HS-27A (cell line): ENCODE results near the gene UNKL.

ENCODE experiments used
- DNase-seq: peaks from one replicate; pipeline ENCODE4 v3.0.0-alpha.2; 2012; ENCODE audit warnings: low read depth, missing footprints

Gene UNKL

DNA sequence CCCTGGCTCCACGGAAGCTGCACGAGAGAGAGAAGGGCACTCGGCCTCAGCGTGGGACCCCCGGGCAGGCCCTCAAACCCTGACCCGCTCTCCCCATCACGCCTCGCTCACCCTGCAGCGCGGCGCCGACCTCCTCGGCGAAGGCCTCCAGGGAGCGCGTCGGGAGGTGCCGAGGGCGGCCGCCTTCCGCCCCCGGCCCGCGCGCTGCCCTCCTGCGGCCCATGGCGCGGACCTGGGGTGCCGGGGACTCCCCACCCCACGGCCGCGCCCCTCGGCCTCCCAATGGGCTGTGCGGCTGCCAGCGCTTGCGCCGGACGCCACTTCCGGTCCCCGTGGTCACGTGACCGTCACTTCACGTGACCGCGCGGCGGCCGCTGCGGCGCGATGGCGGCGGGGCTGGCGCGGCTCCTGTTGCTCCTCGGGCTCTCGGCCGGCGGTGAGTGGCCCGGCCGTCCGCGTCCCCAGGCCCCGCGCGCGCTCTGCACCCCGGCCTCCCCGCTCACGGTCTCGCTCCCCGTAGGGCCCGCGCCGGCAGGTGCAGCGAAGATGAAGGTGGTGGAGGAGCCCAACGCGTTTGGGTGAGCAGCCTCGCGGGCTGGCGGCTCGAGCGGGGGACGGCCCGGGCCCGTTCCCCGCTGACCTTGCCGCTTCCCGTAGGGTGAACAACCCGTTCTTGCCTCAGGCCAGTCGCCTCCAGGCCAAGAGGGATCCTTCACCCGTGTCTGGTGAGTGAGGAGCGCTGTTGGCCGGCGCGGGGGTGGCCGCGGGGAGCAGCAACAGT is 62.7 kb downstream of the UNKL start, which contains the start of the genes GNPTG and TSR3:
Gene GNPTG, plus strand, starts transcription at position 350 of the 781 bp plus-strand sequence. Its CDS starts 35 bp downstream, at position 385.
Gene TSR3, minus strand, starts transcription at position 297 of the 781 bp plus-strand sequence. Its CDS starts 74 bp downstream, at position 223.
- DNase-seq: peak; percentile 29

DNA sequence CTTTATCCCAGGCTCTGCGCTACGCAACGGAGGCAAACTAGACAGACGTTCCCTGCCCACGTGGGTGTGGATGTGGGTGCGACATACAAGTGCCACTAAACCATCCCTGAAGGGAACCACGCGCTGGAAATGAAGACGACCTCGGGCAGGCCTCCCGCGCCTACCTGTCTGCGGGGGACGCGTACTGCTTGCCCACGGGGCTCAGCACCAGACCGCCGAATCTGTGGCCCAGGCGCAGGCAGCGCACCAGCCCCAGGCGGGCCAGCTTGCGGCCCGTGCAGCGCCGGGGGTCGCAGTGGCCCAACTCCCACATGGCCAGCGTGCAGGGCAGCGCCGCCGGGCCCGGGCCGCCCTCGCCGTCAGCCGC is 63.3 kb downstream of the UNKL start:
- no peak for DNase-seq

DNA sequence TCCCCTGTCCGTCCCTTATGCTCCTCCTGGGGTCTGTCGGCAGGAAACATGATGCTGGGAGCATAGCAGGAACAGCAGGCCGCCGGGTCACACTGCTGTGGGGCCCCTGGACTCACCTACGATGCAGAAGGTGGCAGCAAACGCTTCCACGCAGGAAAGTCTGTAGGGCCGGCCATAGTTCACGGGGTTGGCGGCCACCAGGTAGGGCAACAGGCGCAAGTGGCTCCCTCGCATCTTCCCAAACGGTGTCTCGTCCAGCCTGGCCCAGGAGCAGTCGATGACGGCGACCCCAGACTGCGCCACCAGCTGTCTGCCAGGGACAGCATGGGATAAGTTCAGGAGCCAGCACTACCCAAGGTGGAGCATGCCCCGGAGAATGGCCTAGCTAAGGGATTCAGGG is 63.8 kb downstream of the UNKL start:
- DNase-seq: no peak

DNA sequence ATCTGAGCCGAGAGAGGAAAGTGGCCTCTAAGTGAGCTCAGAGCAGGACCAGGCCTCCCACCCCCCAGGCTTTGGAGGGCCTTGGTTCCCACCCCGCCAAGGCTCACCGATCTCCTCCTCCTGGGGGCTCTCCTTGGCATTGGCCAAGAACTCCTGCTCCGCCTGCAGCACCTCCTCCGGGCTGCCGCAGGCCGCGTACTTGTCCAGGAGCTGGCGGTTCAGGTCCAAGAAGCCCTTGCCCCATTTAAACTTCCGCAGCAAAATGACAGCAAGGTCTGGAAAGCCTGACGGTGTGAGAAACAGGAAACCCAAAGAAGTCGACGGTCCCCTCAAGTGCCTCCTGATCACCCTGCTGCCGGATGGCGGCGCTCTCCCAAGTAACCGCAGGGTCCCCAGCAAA is 64.6 kb downstream of the UNKL start:
- DNase-seq: no peak

DNA sequence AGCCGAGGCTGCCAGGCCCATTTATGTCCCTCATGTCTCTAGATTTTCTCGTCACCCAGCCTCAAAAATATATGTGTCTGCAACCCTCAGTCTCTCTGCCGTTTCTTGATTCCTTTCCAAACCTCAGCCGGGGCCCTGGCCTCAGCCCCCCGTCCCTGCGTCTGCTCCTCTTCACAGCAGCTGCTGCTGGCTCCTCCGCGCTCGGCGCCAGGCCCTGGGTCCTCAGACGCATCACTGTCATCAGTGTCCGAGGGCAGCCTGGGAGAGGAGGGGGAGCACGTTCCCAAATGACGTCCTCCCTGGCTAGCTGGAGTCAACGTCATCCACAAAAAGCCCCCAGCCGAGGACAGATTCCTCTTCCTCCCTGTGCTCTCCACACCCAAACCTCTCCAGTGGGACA is 65.2 kb downstream of the UNKL start:
- DNase-seq: no peak

DNA sequence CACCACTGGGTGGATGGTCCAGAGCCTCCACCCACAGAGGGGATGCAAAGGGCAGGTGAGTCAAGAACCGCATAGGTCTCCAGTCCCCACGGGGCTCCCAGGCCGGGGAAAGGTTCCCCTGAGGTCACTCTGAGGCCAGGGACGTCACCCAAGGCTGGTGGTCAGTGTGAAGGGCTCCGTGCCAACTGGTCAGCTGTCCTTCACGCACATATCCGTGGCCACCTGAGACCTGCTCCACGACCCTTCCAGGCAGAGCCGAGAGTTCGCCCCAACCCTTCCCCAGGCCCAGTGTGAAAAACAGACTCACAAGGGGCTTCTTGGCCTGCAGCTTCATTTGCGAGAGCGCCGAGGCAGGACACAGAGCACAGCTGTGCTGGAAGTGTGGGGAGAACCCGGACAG is 65.6 kb downstream of the UNKL start:
- no peak for DNase-seq

DNA sequence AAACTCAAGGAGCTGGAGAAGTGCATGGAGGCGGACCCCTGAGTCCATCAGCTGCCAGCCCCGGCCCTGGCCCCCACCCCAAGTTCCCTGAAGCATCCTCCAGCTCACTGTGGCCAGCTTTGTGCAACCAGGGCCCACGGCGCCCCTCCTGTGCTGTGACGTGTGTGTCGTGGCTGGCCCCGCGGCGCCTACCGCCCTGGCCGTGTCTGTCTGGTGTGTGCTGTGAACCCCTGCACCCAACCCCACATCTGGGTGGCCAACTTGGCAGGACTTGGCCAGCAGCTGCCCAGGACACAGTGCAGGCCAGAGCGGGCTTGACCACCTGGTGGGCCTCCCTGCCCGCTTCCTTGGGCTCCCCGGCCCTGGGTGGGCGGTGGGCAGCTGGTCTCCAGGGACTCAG is 66.1 kb downstream of the UNKL start:
- DNase-seq: no peak

DNA sequence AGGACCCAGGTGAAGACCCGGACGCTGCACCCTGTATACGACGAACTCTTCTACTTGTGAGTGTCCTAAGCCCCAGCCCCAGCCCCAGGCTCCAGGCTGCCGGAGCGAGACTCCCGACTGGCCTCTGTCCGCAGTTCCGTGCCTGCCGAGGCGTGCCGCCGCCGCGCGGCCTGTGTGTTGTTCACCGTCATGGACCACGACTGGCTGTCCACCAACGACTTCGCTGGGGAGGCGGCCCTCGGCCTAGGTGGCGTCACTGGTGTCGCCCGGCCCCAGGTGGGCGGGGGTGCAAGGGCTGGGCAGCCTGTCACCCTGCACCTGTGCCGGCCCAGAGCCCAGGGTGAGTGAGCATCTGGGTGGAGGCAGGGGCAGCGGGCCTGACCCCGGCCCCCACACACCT is 66.5 kb downstream of the UNKL start:
- no peak for DNase-seq

DNA sequence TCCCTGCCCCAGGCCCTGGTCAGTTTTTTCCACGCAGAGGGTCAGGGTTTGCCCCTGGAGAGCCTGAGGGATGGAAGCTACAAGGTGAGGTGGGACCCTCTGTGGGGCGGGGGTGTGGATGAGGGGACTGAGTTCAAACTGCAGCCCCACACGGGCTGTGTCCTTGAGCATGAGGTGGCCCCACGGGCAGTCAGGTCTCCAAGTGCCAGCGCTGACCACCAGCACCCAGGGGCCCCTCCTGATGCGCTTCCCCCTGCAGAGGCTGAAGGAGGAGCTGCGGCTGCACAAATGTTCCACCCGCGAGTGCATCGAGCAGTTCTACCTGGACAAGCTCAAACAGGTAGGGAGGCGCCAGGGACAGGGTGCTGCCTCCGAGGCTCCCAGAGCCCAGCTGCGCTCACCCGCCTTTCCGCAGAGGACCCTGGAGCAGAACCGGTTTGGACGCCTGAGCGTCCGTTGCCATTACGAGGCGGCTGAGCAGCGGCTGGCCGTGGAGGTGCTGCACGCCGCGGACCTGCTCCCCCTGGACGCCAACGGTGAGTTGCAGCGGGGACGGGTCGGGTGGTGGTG is 67.1 kb downstream of the UNKL start:
- no peak for DNase-seq

DNA sequence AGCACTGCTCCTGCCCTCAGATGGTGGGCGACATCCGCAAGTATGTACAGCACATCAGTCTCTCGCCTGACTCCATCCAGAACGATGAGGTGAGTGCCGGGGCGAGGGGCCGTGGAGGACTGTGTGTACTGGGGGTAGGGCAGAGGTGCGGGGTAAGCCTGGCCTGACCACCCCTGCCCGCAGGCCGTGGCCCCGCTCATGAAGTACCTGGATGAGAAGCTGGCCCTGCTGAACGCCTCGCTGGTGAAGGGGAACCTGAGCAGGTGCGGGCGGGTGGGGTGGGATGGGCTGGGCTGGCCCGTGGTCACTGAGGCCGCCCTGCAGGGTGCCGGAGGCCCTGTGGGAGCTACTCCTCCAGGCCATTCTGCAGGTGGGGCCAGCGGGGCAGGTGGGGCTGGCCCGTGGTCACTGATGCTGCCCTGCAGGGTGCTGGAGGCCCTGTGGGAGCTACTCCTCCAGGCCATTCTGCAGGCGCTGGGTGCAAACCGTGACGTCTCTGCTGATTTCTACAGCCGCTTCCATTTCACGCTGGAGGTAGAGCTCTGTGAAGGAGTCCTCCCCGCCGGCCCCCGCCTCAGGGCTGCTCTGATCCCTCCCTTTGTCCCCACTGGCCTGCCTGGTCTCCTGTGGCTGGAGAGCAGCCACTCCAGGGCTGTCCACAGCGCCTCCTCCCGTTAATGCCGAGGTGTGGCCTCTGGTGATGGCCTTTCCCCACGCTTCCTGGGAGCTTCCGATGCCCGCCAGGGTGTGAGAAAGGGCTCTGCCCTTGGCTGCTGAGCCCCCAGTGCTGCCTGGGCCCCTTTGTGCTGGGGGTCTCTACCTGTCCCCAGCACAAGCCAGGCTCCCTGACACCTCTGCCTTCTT is 67.8 kb downstream of the UNKL start:
- no peak for DNase-seq

DNA sequence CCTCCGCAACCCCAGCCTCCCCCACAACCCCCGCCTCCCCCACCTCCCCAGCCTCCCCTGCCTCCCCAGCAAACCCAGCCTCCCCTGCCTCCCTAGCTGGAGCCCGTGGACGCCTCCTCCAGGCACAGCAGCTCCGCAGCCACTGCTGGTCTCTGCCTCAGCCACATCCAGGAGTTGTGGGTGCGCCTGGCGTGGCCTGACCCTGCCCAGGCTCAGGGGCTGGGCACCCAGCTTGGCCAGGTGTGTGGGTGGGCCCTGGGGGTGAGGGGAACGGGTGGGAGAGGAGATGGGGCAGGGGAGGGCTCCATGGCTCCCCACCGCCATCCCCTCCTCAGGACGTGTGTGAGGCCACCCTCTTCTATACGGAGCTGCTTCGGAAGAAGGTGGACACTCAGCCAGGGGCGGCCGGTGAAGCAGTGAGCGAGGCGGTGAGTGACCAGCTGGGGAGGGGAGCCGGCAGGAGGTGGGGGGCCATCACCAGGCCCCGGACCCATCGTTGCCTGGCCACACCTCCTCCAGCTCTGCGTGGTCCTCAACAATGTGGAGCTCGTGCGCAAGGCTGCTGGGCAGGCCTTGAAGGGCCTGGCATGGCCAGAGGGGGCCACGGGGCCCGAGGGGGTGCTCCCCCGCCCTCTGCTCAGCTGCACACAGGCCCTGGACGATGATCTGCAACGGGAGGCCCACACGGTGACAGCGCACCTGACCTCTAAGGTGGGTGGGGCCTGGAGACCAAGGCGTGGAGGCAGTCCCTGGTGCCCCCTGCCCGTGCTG is 68.7 kb downstream of the UNKL start:
- no peak for DNase-seq

DNA sequence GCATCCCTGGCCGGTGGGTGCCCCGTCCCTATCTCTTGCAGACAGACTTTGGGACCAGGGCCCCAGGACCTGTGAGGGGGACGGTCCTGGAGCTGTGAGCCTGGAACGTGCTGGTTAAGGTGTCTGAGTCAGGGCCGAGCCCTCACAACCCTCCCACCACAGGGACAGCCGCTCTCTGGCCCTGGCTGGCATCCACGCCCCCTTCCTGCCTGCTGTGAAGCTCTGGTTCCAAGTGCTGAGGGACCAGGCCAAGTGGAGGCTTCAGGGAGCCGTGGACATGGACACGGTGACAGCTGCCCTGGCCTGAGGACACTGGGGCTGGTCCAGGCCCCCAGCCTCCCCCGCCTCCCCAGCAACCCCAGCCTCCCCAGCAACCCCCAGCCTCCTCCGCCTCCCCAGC is 69.4 kb downstream of the UNKL start:
- DNase-seq: no peak

DNA sequence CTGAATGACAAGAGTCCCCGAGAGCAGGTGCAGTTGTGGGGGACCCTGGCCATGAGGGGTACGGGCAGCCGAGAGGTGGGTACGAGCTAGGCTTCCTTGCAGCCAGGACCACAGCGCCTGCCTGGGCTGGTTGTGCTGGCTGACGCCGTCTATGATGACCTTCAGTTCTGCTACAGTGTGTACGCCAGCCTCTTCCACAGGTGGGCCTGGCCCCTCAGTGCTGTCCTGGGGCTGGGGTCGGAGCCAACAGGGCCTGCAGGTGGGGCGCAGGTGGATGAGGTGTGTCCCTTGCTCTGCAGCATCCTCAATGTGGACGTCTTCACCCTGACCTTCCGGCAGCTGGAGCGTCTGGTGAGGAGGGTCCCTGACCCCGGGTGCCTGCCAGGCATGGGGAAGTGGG is 70.0 kb downstream of the UNKL start:
- DNase-seq: no peak

DNA sequence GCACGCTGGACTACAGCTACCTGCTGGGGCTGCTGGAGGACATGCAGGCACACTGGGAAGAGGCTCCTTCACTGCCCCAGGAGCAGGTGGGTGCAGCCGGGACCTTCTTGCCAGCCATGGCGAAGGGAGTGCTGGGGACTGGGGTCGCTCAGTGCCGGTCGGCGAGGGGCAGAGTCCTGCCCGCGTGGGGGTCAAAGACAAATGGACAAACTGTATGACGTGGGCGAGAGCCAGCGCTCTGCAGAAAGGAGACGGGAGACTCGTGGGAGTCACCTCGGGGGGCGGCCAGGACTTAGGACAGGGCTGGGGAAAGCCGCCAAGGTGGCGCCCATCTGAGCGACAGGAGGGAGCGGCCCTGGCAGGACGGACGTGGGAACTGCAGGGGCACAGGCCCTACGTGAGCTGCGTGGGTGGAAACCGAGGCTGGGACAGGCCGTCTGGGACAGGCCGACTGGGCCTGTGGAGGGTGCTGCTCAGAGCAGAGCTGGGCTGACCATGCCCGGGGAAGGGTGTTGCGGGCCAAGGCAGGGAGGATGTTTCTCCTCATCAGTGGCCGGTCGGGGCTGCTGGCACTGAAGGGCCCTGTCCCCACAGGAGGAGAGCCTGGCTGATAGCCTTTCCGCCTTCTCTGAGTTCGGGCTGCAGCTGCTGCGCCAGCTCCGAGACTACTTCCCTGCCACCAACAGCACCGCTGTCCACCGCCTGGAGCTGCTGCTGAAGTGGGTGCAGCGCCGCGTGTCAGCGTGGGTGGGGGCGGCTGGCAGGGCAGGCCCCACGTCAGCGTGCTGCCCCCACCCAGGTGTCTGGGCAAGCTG is 70.9 kb downstream of the UNKL start:
- no peak for DNase-seq

DNA sequence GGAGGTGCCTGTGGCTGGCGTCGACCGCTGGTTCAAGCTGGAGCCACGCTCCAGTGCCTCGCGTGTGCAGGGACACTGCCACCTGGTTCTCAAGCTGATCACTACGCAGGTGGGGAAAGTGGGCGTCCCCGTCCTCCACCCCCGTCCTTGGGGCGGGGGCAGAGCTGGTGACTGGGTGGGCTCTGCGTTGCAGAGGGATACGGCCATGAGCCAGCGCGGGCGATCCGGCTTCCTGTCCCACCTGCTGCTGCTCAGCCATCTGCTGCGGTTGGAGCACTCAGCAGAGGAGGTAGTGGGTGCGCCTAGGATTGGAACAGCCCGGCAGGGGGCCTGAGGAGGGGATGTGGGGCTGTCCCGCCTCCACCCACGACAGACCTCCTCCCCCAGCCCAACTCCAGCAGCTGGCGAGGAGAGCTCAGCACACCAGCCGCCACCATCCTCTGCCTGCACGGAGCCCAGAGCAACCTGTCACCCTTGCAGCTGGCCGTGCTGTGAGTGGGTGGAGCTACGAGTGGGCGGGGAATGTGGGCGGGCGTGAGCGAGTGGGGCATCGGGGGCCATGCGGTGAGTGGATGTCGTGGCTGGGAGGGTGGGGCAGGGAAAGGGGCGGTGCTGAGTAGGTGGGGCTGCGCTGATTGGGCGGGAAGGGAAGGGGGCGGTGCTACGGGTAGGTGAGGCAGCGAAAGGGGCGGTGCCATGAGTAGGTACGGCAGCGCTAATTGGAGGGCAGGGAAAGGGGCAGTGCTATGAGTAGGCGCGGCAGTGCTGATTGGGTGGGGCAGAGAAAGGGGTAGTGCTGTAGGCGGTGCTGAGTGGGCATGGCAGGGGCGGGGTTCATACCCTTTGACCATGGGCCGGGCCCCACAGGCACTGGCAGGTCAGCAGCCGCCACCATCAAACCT is 71.7 kb downstream of the UNKL start:
- peak; percentile 72 for DNase-seq

DNA sequence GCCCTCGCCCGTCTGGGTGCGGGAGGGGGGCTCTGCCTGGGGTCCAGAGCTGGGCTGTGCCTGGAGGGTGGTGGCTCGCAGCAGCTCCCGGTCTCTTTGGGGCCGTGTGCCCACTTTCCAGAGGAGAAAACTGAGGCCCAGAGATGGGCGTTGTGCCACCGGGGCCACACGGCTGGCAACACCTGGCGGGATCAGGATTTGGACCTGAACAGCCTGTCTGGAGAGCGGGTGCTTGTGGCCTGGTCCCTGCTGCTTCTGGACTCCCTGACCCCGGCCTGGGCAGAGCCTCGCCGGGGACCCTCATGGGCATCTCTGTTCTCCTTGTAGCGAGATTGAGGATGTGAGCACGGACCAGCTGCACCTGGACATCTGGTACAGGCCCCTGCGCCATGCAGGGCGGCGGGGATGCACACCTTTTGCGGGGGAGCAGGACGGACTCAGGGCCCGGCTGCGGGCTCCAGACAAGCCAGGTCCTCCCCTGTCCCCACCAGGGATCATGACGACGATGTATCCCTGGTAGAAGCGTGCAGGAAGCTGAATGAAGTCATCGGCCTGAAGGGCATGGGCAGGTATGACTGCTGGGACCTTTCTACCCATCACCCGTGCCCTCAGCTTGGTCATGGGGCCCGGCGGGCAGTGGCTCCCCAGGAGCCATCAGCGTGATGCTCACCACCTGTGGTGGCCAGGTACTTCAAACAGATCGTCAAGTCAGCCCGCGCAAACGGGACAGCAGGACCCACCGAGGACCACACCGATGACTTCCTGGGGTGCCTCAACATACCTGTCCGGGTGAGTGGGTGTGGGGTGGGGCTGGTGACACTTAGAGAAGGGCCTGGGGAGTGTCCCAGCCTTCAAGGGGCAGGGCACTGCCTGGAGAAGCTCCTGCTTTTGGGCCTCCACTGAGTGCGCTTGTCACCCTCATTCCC is 72.7 kb downstream of the UNKL start:
- DNase-seq: no peak

DNA sequence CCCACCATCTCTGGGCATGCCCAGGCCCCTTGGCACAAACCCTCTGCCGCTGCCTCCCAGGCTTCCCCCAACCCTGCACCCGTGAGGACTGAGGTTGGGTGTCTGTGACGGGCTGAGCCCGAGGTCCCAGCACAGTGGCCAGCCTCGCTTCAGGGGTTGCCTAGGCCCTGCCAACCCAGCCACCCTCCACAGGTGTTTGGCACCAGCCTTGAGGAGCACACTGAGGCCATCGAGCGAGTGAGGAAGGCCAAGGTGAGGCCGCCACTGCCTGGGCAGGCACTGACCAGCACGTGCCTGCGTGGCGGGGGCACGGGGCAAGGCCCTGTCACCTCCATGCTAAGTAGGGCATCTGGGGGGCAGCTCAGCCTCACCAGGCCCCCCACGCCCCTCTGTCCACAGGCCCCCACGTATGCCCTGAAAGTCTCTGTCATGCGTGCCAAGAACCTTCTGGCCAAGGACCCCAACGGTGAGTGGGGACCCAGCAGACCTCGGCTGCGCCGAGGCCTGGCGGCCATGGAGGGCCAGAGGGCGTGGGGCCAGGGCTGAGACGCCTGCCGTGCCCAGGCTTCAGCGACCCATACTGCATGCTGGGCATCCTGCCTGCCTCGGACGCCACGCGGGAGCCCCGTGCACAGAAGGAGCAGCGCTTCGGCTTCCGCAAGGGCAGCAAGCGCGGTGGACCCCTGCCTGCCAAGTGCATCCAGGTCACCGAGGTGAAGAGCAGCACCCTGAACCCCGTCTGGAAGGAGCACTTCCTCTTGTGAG is 73.6 kb downstream of the UNKL start:
- no peak for DNase-seq
